HG03159 (cell line): ENCODE measurements around the gene LCN1.
"Not testable (repeated sequence)": the region's sequence is repeated elsewhere in the genome, so short reads cannot be mapped to it uniquely, and the experiment has no call there.

Source experiments
- ATAC-seq: cut with Tn5 transposase; IDR thresholded peaks from one replicate; pipeline ENCODE4 v1.9.1; 2021; ENCODE audit warnings: mild to moderate bottlenecking, moderate library complexity; ENCODE audit not compliant: unreplicated experiment

Gene LCN1

DNA sequence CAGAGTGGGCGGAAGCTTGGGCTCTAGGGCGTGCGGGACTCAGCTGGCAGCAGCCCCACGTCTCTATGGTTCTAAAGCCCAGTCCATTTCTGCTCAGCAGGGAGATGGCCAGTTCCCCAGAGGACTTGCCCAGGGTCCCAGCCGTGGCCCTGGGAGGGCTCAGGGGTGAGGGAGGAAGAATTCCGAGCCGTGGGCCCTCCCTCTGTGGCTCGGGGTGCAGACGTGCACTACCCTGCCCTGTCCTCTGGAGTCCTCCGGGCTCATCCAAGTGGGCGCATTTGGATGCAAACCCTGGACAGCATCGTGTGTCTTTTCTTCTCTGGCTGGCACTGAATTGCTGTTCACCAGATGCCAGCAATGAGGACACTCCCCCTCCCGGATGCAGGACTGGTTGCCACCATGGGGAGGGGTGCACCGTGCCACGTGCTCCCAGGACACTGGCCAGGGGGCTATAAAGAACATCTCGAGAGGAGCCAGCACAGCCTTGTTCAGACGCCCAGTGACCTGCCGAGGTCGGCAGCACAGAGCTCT is 24.5 kb downstream of the LCN1 start, which contains the start of gene OBP2A:
OBP2A (plus strand) TSS at position 481 of the 531 bp plus-strand sequence. CDS start 55 bp downstream, outside the sequence.
- ATAC-seq, result not testable (repeated sequence)

DNA sequence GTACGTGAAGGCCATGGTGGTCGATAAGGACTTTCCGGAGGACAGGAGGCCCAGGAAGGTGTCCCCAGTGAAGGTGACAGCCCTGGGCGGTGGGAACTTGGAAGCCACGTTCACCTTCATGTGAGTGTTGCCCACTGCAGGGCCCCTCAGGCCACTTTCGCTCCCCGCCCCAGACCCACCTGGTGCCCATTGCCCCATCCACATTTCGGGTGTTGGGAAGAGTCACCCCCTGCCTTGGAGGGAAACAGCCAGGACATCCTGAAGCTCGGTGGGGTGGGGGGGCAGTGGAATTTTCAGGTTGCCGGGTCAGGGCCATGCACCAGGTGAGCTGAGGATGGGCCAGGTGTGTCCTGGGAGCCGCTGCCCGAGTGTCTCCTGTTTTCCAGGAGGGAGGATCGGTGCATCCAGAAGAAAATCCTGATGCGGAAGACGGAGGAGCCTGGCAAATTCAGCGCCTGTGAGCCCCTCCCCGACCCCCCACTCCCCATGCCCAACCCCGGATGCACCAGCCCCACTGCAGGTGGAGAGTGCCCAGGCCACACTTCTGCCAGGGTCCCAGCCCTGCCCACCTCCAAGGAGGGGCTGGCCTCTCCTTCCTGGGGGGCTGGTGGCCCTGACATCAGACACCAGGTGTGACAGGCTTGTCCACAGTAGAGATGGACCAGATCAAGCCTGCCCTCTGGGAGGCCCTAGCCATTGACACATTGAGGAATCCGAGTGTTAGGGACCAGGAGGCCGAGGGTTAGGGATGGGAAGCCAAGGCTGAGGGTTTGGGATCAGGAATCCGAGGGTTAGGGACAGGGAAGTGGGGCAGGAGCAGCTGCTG is 25.8 kb downstream of the LCN1 start:
- not testable (repeated sequence) for ATAC-seq

DNA sequence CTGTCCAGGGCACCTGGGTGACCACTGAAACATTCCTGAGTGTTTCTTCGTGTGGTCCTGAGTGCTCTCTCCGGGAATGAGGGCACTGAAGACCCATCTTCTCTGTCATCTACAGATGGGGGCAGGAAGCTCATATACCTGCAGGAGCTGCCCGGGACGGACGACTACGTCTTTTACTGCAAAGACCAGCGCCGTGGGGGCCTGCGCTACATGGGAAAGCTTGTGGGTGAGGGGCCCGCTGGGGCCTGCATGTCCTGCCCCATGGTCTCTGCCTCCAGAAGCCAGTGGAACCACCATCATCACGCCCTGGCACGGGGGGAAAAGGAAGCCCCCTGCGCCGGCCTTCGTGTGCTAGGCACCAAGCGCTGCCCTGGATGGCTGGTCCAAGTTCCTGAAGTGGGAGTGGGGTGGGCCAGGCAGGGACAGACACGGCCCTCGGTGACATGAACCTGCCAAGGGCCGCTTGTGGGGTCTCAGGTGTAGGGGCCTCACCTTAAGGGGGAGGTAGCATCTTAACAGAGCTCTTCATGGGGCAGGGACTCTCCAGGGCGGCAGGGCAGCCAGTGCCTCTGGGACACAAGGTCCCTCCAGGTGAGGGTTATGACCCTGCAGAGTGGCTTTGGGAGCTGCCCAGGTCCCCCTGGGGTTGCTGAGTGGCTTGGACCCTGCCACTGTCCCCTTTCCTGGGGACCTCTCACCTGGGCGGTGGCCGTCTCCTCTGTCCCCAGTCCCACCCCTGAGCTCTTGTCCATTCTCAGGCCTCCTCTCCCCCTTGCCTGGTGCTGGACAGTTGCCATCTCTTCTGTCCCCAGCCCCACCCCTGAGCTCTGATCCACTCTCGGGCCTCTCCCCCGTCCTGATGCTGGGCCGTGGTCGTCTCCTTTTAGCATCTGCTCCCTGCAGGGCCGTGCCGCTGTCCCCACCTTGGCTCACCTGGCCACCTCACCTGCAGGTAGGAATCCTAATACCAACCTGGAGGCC is 26.8 kb downstream of the LCN1 start:
- no peak for ATAC-seq

DNA sequence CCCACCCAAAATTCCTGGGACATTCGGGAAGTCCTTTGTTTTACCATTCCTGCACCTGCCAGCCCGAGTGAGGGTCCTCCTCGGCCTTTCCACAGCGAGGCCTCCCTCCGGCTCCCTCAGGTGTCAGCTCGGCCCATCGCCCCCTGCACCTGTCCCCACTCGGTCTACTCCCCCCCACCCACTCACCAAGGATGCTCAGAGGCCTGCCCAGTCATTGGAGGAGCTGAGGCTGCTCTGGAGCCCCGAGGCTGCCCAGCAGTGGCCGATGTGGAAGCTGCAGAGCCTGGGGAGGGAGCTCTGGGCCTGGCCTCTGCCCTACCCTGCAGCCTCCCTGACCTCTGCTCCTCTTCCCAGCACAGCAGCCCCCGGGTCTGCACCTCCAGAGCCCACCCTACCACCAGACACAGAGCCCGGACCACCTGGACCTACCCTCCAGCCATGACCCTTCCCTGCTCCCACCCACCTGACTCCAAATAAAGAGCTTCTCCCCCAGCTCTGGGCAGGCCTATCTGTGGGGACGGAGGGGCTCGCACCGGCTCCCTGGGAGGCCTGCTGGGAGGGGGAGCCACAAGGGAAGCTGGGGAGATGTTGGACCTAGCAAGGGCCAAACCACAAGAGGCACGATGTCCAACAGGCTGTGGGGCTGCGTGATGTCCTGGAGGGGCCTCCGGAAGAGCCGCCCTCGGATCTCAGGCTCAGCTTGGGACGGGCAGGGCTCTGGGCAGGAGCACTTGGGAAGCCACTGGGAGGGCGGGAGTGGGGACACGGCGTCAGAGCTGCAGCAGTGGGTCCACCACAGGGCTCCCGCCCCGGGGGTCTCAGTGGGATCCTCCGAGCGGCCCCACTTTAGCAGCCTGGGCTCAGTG is 28.5 kb downstream of the LCN1 start:
- not testable (repeated sequence) for ATAC-seq

DNA sequence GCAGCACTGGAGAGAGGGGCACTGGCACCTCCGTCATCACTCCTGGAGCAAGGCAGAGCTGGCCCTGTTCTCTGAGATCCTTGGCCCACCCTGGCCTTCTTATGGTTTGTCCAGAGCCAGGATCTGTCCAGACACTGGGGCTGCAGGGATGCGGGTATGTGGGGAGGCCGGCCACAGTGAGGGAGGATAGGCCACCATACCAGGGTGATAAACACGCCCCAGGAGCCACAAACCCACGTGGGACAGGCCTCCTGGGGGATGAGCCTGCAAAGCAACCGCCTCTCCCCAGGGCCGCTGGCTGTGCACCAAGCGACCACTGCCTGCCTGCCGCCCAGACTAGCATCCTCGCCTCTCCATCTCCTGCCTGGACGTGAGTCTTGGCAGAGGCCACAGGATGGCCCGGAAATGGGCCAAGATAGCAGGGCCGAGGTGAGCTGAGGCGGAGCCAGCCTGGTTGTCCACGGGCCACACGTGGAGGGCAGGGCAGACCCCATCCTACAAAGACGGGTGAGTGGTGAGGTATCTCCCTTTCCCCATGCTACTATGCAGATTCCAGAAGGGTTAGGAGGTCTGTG is 29.2 kb downstream of the LCN1 start:
- ATAC-seq, result no peak

DNA sequence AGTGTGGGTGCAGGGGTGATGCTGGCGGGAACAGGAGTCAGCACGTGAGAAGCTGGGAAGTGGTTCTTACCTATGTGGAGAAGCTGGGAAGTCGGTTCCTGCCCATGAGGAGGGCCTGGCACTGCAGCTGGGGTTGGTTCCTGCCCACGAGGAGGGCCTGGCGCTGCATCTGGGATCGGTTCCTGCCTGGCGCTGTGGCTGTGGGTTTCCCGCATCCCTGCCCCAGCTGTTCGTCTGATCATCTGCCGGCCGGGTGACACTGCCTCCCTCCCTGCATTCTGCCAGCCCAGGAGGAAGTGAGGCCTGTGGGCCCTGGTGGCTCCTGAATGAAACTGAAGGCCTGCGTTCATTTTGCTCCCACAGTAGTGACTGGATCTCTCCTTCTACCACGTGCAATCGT is 29.8 kb downstream of the LCN1 start:
- ATAC-seq, result no peak

DNA sequence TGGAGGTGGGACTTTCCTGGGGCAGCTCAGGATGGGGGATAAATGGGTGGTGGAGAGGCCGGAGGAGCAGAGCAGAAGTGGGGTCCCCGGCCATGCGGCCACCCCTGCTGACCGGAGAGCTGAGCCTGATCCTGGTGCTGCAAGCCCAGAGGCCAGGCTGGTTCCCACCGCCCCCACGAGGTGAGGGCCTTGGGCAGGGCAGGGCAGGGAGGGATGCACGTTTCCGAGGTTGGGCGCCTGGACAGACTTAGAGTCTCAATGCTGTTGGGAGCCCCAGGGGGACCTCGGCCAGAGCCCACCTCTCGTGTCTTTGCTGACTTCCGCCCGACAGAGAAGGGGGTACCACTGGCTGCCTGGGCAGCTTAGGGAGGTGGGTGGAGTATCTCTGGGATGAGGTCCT is 30.2 kb downstream of the LCN1 start:
- ATAC-seq, result no peak

DNA sequence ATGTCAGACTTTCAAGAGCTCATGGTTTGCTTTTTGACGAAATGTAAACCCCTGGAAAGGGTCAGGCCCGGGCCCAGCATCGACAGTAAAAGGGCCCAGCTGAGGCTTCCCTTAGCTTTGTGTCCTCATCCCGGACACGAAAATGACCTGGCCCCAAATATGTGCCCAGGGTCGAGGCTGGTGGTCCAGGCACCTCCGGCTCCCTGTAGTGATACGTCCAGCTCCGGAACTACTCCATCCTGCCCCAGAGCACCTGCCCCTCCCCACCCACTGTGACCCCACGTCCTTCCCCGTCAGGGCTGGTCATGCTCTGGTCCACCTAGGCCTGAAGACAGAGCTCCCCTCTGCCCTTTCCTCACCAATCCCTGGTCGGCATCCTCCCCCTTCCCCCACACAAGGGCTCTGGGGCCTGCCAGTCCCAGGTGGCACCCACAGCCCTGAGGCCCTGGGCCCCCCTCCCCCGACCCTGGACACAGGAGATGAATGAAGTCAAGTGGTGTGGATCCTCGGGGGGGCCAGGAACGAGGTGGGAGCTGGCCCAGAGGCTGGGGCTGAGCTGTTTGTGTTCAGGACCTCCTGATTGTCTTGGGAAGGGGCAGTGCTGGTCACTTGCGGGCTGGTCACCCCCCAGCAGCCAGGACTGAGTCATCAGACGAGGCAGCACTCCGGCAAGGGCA is 30.9 kb downstream of the LCN1 start:
- ATAC-seq, result no peak

DNA sequence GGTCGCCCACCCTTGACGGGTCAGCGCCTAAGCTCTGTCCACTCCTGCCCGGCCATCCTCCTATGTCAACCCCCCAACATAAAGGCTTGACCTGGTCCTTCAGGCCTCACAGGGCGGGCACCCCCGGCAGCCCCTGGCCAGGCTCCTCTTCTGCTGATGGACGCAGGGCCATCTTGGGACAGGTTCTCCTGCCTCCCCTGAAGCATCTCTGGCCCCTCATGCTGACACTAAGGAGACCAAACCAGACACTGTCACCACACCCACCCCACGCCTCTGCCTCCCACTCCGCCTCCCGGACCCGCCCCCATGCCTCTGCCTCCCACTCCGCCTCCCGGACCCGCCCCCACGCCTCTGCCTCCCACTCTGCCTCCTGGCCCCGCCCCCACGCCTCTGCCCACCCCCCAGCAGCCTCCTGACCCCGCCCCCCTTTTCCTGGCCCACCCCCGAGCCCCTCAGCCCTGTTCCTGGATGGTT is 31.5 kb downstream of the LCN1 start:
- ATAC-seq, result no peak

DNA sequence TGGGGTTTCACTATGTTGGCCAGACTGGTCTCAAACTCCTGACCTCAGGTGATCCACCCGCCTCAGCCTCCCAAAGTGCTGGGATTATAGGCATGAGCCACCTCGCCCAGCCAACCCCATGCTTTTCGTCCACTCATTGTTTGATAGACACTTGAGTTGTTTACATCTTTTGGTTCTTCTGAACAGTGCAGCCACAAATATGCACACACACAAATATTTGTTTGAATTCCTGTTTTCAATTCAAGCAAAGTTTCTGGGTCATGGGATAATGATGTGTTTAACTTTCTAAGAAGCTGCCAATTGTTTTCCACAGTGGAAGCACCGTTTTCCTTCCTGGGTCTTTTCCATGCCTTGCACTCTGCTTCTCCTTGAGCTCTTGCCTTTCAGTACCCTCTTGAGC is 33.5 kb downstream of the LCN1 start:
- ATAC-seq, result no peak

DNA sequence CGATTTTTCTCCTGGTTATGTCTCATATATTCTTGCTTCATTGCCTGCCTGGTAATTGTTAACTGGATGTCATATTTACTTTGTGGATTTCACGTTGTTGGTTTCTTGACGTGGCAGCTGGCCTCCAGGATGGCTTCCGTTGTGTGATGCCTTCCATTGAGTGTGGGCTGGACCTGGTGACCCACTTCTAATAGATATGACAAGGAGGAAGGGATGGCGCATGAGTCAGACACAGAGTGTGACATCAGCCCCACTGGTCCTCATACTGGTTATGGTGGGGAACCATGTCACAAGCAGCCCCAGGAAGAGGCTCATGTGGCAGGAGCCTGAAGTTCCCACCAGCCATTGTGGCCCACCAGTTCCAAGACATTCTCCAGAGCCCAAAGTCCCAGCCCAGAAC is 34.0 kb downstream of the LCN1 start:
- ATAC-seq, result no peak

DNA sequence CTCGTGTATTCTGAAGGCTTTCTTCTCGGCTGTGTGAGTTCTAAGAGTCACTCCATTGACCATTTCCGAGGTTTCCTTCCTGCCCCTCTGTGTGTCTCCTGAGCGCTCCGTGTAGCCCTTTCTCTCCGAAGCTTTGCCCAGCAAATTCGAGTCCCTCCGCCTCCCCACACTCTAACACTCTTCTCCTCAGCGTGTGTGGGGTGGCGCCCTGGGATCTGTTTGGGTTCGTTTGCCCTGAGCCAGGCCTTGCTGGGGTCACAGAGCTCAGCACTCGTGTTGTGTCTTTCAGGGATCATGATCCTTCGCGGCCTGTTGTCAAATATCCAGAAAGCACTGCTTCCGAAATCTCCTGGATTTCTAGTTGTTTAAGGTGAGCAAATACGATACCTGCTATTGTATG is 34.7 kb downstream of the LCN1 start:
- ATAC-seq, result no peak

DNA sequence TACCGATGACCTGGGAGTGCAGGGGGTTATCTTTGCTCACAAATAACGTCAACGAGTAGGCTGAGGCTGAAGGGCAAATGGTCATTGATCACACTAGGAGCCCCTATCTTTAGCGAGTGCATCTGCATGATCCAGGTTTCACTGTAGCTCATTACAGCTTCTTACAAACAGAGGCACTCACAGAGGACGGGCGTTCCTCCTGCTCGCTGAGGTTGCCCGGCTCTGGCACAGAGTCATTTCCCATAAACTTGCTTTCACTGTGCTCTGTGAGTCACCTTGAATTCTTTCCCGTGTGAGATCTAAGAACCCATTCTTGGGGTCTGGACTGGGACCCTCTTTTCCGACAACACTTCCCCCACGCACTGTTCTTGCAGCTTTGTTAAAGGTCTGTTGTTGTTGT is 38.4 kb downstream of the LCN1 start:
- no peak for ATAC-seq

DNA sequence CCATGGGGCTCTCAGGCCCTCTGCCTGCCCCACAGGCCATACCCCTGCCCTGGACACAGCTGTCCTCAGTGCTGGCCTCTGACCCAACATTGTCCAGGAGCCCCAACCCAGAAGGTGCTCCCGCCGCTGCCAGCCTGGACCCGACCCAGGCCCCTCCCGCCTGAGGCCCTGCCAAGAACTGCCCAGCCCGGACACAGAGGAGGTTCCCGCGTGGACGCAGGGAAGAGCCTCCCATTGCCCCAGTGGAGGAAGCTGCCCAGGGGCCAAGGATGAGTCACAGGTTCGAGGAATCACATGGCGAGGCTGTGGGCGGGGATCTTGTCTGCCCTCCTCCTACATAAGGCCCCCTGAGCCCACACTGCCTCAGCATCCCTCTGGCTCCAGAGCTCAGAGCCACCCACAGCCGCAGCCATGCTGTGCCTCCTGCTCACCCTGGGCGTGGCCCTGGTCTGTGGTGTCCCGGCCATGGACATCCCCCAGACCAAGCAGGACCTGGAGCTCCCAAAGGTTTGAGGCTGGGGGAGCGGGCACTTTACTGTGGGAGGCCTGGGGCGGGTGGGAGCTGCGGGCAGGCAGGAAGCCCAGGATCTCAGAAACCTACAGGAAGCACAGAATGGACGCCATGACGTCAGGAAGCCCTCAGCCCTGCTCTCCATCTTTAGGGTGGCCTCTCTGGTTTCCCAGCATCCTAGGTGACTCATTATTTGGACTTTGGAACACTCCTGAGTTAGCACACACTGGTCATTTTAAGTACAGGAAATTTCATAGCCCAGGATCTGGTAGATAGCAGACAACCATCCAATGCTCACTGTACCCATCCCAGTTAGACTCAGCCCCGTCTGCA is 40.4 kb downstream of the LCN1 start, which contains the start of gene PAEP:
PAEP (plus strand) TSS at position 366 of the 844 bp plus-strand sequence.
- no peak for ATAC-seq

DNA sequence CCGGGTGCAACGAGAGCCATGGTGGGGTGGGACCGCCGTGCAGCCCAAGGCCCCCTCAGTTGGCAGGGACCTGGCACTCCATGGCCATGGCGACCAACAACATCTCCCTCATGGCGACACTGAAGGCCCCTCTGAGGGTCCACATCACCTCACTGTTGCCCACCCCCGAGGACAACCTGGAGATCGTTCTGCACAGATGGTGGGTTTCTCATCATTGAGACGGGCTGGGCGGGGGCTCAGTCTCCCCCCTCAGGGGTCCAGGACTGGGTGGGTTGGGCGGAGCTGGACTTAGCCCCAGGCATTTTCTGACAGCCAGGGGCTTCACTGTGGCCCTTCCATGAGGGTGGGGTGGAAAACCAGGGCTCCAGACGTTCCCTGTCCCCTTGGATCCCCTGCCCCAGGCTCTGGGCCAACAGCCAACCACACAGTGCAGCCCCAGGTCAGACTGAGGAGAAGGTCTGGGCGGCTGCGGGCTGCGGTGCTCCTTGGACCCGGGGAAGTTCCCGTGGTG is 41.0 kb downstream of the LCN1 start:
- no peak for ATAC-seq

DNA sequence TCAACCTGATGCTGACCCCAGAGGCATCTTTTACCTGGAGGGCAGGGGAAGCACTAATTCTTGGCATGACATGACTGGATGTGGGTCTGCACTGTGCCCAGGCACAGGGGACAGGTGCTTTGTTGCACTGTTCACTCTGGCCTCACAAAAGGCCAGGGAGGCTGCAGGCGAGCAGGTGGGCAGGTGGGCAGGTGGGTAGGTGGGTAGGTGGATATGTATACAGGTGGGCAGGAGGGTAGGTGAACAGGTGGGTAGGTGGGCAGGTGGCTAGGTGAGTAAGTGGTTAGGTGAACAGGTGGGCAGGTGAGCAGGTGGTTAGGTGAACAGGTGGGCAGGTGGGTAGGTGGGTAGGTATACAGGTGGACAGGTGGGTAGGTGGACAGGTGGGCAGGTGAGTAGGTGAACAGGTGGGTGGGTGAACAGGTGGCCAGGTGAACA is 41.8 kb downstream of the LCN1 start:
- ATAC-seq, result no peak

DNA sequence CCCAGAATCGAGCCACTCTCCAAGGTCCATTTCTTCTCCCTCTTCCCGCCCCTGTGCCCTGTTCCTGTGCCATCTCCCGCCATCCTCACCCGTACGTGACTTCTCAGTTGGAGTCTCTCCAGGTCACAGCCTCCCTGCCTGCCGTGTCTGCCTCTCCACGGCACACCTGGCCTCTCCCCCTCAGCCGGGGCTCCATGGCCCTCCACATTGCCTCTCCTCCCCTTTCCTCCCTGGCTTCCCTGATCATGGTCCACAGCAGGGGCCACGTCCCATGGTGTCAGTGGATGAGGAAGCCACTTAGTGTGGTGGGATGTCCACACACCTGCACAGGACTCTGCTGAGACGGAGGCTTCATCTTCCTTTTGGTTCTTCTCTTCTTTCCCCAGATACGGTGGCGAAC is 42.6 kb downstream of the LCN1 start:
- ATAC-seq, result no peak

DNA sequence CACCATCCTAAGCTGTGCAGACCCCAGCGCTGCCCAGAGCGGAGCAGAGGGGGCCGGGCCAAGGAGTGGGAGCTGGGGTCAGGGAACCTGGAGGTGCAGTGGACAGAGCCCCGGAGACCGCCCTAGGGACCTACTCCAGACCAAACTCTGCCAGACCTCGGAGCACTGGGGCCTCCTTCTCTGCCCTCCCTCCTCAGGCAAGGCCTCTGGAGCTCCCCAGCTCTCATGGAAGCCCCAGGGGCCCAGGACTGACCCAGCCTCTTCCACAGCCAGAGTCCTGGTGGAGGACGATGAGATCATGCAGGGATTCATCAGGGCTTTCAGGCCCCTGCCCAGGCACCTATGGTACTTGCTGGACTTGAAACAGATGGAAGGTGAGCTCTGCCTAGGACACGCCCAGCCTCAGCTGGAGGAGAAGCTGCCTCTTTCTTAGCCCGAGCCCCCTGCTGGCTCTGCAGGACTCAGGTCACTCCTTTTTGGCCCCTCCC is 43.9 kb downstream of the LCN1 start:
- no peak for ATAC-seq
